ENCODE data around the gene SHH. TPM values are rescaled to one million over a fixed set of nuclear protein-coding genes. Genes with fewer than 3 reads are reported as not detected.
"Not testable (repeated sequence)": the region's sequence is repeated elsewhere in the genome, so short reads cannot be mapped to it uniquely, and the experiment has no call there.

Gene SHH
- total RNA-seq, 2 donors from 2014 or later: not detected

DNA sequence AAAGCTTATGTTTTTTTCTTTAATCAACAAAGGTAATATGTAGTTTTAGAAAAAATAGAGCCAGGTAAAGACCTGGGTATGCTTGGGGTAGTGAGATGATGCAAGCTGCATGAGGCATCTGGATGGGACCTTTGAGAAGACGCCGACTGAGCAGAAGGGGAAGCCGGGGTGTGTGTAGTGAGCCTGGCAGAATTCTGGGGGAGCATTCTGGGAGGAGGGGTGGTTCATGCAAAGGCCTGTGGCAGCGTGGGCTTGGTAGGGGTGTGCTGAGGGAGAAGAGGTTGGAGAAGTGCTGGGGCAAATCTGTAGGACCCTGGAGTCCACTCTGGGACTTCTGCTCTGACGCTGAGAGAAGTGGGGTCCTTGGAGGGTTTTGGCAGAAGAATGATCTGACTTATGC lies 33.9 kb upstream of the SHH start:
- Mint-ChIP-seq H3K9me3 (no peaks in the 10 kb centered on the region), H3K36me3 (no peaks in the 10 kb centered on the region), H3K27ac (no peak overlapping the region)
- DNase-seq (ENCODE audit: low spot score in 2 of 2) (no peak), ATAC-seq (no peak)

DNA sequence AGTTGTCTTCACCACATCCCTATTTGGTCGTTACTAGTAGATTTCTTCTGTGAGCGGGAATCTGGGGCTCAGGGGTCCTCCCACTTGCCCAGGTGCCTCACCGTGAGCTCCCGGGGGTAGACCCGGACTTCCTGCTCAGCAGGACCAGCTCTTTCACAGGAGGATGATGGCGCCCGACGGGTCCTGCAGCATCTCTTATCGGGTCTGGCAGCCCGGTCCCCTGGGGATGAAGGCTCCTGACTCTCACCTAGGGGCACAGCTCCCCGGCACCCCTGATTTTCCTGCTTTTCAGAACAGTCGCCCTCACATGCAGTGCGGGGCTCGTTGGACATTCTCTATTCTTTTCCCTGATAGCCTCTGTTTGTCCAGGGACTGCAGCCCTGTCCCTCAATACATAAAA lies 33.0 kb upstream of the SHH start:
- no peak for ATAC-seq
- Mint-ChIP-seq H3K36me3 (no peaks in the 10 kb centered on the region), H3K27ac (no peak overlapping the region), H3K9me3 (no peaks in the 10 kb centered on the region)
- DNase-seq (ENCODE audit: low spot score in 2 of 2): no peak

- DNase-seq (ENCODE audit: low spot score in 2 of 2): no peak
- ATAC-seq: no peak
- Mint-ChIP-seq H3K27ac (no peak overlapping the region), H3K36me3 (no peaks in the 10 kb centered on the region), H3K9me3 (no peaks in the 10 kb centered on the region)
Observed at GRCh38 chr7:155844526-155844925, 32.3 kb upstream of the SHH start.

GRCh38 chr7:155844019-155844453 lies 31.8 kb upstream of the SHH start:
- H3K27ac Mint-ChIP-seq: no peak overlapping the region
- no peaks in the 10 kb centered on the region for H3K36me3 Mint-ChIP-seq
- DNase-seq (ENCODE audit: low spot score in 2 of 2) (no peak), ATAC-seq (no peak)
- H3K9me3 Mint-ChIP-seq: no peaks in the 10 kb centered on the region

GRCh38 chr7:155843426-155844018 lies 31.3 kb upstream of the SHH start:
- H3K36me3 Mint-ChIP-seq: no peaks in the 10 kb centered on the region
- H3K27ac Mint-ChIP-seq: no peak overlapping the region
- DNase-seq (ENCODE audit: low spot score in 2 of 2): no peak
- ATAC-seq: no peak
- no peaks in the 10 kb centered on the region for H3K9me3 Mint-ChIP-seq

GRCh38 chr7:155842496-155843265 lies 30.4 kb upstream of the SHH start:
- ATAC-seq: no peak
- DNase-seq (ENCODE audit: low spot score in 2 of 2): peak in 1 of 2 donors; percentile 18
- Mint-ChIP-seq H3K36me3 (no peaks in the 10 kb centered on the region), H3K27ac (no peak overlapping the region), H3K9me3 (no peaks in the 10 kb centered on the region)

GRCh38 chr7:155840909-155841308 lies 28.6 kb upstream of the SHH start:
- no peaks in the 10 kb centered on the region for H3K36me3 Mint-ChIP-seq
- DNase-seq (ENCODE audit: low spot score in 2 of 2) (no peak), ATAC-seq (no peak)
- no peak overlapping the region for H3K27ac Mint-ChIP-seq
- H3K9me3 Mint-ChIP-seq: no peaks in the 10 kb centered on the region

DNA sequence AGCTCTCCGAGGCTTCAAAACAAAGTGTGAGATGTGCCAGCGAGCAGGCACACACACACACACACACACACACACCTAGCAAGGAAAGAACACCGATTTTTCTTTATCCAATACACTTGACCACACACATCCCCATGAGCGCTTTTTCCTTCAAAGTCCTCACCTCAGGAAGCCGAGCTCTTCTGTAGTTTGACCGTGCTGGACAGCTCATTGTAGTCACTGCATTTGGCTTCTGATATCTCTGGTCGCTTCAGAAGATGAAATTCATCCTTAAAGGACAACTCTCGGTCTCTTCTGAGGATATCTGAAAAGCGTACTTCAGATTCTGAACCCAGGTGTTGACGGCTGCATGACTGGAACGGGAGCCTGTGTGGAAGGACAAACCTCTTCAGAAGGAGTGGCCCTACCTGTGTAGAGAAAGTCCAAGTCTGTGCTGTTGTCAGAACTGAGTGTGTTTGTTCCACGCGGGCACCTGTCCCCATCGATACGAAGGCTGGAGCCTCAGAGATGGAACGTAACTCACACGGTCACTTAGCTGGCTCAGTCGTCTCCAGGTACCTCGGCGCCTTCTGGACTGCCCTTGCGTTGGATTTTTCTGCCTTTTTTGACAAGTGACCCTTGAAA lies 28.1 kb upstream of the SHH start:
- H3K36me3 Mint-ChIP-seq: no peaks in the 10 kb centered on the region
- no peak overlapping the region for H3K27ac Mint-ChIP-seq
- H3K9me3 Mint-ChIP-seq: no peaks in the 10 kb centered on the region
- DNase-seq (ENCODE audit: low spot score in 2 of 2) (no peak), ATAC-seq (no peak)

DNA sequence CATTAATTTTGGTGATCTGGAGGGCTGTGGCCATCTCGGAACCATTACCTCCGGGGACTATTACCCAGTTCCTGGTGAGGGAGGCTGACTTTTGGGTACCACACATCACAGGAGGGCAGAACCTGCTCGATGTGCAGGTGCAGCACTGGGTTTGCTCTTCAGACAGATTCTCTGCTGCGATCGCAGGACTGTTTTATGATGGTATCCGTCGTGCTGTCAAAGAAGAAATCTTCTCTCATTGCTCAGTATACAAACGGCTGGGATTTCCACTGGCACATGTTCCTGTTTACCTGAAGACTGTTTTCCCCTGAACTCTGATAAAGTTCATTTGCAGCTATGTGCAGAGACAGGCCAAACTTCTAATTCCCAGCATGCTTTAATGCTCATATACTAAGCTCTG lies 27.2 kb upstream of the SHH start:
- ATAC-seq (no peak), DNase-seq (ENCODE audit: low spot score in 2 of 2) (no peak)
- H3K36me3 Mint-ChIP-seq: no peaks in the 10 kb centered on the region
- H3K9me3 Mint-ChIP-seq: no peaks in the 10 kb centered on the region
- H3K27ac Mint-ChIP-seq: no peak overlapping the region

GRCh38 chr7:155838312-155838711 lies 26.0 kb upstream of the SHH start:
- DNase-seq (ENCODE audit: low spot score in 2 of 2); H3K9me3 Mint-ChIP-seq; ATAC-seq; H3K27ac Mint-ChIP-seq; H3K36me3 Mint-ChIP-seq: not testable (repeated sequence)

- DNase-seq (ENCODE audit: low spot score in 2 of 2): no peak
- ATAC-seq: no peak
- Mint-ChIP-seq H3K27ac (no peak overlapping the region), H3K9me3 (no peaks in the 10 kb centered on the region), H3K36me3 (no peaks in the 10 kb centered on the region)
Observed at GRCh38 chr7:155837126-155837479, 24.8 kb upstream of the SHH start.

DNA sequence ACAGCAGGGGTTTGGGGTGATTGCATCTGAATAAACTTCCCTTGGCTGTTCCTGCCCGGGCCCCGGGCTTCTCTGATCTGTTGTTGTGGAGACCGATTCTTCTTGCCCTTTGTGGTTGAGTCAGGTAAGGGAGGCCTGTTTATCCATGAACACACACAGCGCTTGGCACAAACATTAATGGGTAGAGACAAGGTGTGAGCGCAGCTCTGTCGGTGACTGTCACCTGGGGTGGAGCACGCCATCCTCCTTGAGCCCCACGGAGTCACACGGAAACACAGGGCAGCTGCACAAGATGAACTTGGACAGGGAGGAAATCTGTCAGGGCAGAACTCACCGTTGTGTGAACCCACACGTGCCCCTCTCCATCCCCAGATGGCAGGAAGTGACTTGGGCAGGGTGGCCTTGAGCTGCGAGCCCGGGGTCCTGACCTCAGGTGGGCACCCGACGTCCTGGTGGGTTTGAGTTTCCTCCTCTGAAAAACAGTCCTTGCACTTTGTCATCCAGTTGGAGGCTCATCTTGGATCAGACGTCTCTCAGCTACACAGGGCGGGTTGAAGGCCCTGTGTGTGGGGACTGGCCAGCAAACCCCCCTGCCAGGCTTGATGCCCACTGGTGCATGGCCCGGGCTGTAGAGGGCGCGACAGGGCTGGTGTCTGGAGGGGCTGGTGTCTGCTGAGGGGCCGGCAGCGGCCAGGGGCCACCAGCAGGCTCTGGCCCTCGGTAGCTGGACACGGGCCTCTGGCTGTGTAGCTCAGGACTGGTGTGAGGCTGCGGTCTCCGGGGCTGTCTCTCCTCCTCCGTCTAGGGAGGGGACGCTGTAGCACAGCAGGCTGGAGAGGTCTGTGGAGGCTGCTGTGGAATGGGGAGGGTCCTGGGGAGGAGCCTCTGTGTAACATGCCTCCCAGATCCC lies 24.2 kb upstream of the SHH start:
- H3K36me3 Mint-ChIP-seq: no peaks in the 10 kb centered on the region
- DNase-seq (ENCODE audit: low spot score in 2 of 2): no peak
- no peak for ATAC-seq
- no peaks in the 10 kb centered on the region for H3K9me3 Mint-ChIP-seq
- H3K27ac Mint-ChIP-seq: no peak overlapping the region

GRCh38 chr7:155835446-155836215 lies 23.4 kb upstream of the SHH start:
- Mint-ChIP-seq H3K9me3 (no peaks in the 10 kb centered on the region), H3K36me3 (no peaks in the 10 kb centered on the region), H3K27ac (no peak overlapping the region)
- no peak for ATAC-seq
- no peak for DNase-seq (ENCODE audit: low spot score in 2 of 2)

DNA sequence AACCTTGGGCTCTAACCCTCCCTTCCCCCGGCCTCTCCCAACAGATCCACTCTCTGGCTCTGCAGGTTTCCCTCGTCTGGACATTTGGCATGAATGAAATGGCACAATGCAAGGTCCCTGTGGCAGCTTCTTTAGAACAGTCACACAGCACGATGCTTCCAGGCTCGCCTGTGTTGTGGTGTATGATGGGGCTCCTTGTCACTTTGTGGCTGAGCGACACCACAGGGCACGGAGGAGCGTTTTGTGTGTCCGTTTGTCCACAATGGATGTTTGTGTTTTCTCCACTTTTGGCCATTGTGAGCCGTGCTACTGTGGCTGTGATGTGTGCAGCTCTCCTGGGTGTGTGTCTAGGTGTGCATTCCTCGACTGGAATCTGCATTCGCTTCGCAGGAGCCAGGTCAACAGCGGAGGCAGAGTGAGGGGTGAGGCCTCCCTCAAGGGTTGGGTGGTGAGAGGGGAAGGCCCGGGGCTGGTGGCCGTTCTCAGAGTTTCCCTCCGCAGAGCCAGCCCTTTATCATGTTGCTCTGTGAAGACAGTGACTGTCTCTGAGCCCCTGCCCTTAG lies 22.3 kb upstream of the SHH start:
- Mint-ChIP-seq H3K27ac (no peak overlapping the region), H3K9me3 (no peaks in the 10 kb centered on the region), H3K36me3 (no peaks in the 10 kb centered on the region)
- ATAC-seq (no peak), DNase-seq (ENCODE audit: low spot score in 2 of 2) (no peak)

- DNase-seq (ENCODE audit: low spot score in 2 of 2) (no peak), ATAC-seq (no peak)
- no peaks in the 10 kb centered on the region for H3K36me3 Mint-ChIP-seq
- no peaks in the 10 kb centered on the region for H3K9me3 Mint-ChIP-seq
- no peak overlapping the region for H3K27ac Mint-ChIP-seq
Observed at GRCh38 chr7:155833651-155834050, 21.4 kb upstream of the SHH start.

GRCh38 chr7:155832581-155832981 lies 20.3 kb upstream of the SHH start:
- no peaks in the 10 kb centered on the region for H3K36me3 Mint-ChIP-seq
- H3K27ac Mint-ChIP-seq: no peak overlapping the region
- DNase-seq (ENCODE audit: low spot score in 2 of 2) (no peak), ATAC-seq (no peak)
- H3K9me3 Mint-ChIP-seq: no peaks in the 10 kb centered on the region
